Ovary (tissue), 9 donors: ENCODE measurements around the gene IL17RD. TPM values are rescaled to one million over a fixed set of nuclear protein-coding genes. Genes with fewer than 3 reads are reported as not detected.

Source experiments
- DNase-seq, 5 donors: peaks; one replicate each; pipeline ENCODE4 v3.0.0-alpha.2; 2019 to 2020
- H3K27ac ChIP-seq, 2 donors: fragments of 200-600 bp; one replicate each; pipeline versions ENCODE4 v1.5.1 to v1.8.0; 2019 to 2022
- H3K27me3 ChIP-seq: fragments of 200-600 bp; one replicate; pipeline ENCODE4 v1.8.0; 2022
- H3K36me3 ChIP-seq: fragments of 200-600 bp; sonication (generic); one replicate; pipeline ENCODE4 v1.5.1; 2019
- H3K4me1 ChIP-seq: one replicate; pipeline ENCODE4 v1.8.1; 2013; ENCODE audit warnings: mild to moderate bottlenecking, moderate library complexity; ENCODE audit not compliant: insufficient read depth
- H3K4me3 ChIP-seq: fragments of 200-600 bp; sonication (generic); one replicate; pipeline ENCODE4 v1.5.1; 2017
- H3K9me3 ChIP-seq, 2 donors: fragments of 200-600 bp in 1 of 2; sonication (generic) in 1 of 2; one replicate each; pipeline versions ENCODE4 v1.5.1 to v1.8.1; 2013 to 2019; ENCODE audit warnings: mild to moderate bottlenecking in 1 of 2, moderate library complexity in 1 of 2
- EP300 ChIP-seq: sonication (generic); formaldehyde crosslinking; IDR thresholded peaks from one replicate; pipeline ENCODE4 v1.6.1; 2017; ENCODE audit warnings: antibody characterized with exemption
- POLR2A ChIP-seq: fragments of 450-650 bp; IDR thresholded peaks from one replicate; pipeline ENCODE4 v1.6.1; 2017; ENCODE audit warnings: antibody characterized with exemption, mild to moderate bottlenecking, moderate library complexity
- WGBS, 3 donors: extraction: QIAGEN DNeasy Blood & Tissue Kit in 1 of 3; methylation state at CpG; one replicate each; pipeline versions ENCODE4 v1.1.5 to v1.1.7; 2013 to 2017; 5-methylcytosine and 5-hydroxymethylcytosine counted together
- intact Hi-C, 4 donors: fragments of 100-400 bp; cut with DNase I; formaldehyde crosslinking; loops; one replicate each; pipeline versions ENCODE4 v1.11.0 to v1.15.1; 2022 to 2023
- polyA plus RNA-seq, 2 donors: library from polyadenylated mRNA; stranded (reverse); fragments of 200-250 nt in 1 of 2; fragments of 350-450 nt in 1 of 2; fragmentation: Illumina TruSeq in 1 of 2; extraction: RNeasy Lipid Tissue Mini Kit (QIAGEN cat#74804) in 1 of 2; gene quantifications; one replicate each; pipeline ENCODE4 v1.2.3, GENCODE V29; 2013 to 2014
- total RNA-seq, 7 donors: library from RNA; depleted of rRNA in 2 of 7; stranded (reverse); fragments of >200 nt in 2 of 7; fragmentation: NEBNext Ultra II Directional in 3 of 7; extraction: Animal tissue kit (Norgen Biotek cat#: 25700) in 3 of 7; gene quantifications; one replicate each; pipeline versions ENCODE4 v1.1.0 to v1.2.4, GENCODE V29; 2016 to 2023
- TF ChIP-seq, protein P1 (sequence below), 3 donors: fragments of 450-650 bp in 2 of 3; fragments of 200-600 bp in 1 of 3; IDR thresholded peaks; one replicate each; pipeline versions ENCODE4 v1.5.1 to v1.8.0; 2016 to 2022; ENCODE audit warnings: antibody characterized with exemption in 3 of 3, mild to moderate bottlenecking in 1 of 3
- donor health status: DM: no; HTN: no; CAD: no; lungs with moderate emphysema.
- donor health status: DM: no; HTN: no; CAD: no.
- donor health status: Bipolar disorder and iron deficiency.
- donor health status: DM: yes; HTN: yes; CAD: no.
- donor health status: DM: no; HTN: no; CAD: no.
- donor health status: DM: yes; HTN: yes; CAD: no.

The IL17RD gene
- total and polyA plus RNA-seq, 9 donors, result 10.7 to 35.8 (median 21.8) TPM

DNA sequence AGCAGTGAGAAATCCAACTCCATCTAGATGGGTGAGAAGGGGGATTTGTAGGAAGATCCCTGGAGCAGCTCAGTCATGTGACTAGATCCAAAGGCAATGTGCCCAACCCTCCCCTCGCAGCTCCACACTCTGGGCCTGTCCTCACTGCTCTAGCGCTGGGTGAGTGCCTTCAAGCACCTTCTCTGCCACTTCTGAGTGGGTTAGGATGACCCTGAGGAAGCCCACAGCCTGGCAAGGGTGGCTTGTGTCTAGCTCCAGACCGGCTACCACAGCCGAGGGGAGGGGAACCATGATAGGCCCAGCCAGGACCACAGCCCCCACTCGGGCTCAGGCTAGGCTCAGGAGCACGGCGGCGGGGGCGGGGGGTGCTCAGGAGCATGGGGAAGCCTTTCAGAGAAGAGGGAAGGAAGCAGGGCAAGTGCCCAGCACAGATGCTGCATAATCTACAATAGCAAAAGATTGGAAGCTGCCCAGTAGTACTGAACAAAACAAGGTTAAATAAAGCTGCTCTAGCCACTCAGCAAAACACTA lies 103.0 kb downstream of the IL17RD start:
- Histone ChIP-seq H3K4me3 (no peak overlapping the region), H3K27me3 (no peaks in the 10 kb centered on the region), H3K9me3 (no peaks in the 10 kb centered on the region), H3K4me1 (peaks cover 4% of the 10 kb centered on the region), H3K27ac (peak overlapping the region in 1 of 2 donors; percentile 77), H3K36me3 (no peaks in the 10 kb centered on the region)
- WGBS, 3 donors, result 4 to 20% (median 13%) methylated on average over 9 of the region's 9 CpGs
- DNase-seq, result peak; percentile 31 to 63 (median 50)
- TF ChIP-seq, protein P1, sequence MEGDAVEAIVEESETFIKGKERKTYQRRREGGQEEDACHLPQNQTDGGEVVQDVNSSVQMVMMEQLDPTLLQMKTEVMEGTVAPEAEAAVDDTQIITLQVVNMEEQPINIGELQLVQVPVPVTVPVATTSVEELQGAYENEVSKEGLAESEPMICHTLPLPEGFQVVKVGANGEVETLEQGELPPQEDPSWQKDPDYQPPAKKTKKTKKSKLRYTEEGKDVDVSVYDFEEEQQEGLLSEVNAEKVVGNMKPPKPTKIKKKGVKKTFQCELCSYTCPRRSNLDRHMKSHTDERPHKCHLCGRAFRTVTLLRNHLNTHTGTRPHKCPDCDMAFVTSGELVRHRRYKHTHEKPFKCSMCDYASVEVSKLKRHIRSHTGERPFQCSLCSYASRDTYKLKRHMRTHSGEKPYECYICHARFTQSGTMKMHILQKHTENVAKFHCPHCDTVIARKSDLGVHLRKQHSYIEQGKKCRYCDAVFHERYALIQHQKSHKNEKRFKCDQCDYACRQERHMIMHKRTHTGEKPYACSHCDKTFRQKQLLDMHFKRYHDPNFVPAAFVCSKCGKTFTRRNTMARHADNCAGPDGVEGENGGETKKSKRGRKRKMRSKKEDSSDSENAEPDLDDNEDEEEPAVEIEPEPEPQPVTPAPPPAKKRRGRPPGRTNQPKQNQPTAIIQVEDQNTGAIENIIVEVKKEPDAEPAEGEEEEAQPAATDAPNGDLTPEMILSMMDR (IDR thresholded peaks at IDR 0.05), result no peak
- TF ChIP-seq EP300 (no peak), POLR2A (no peak)
- intact Hi-C loops, result no loop called here

DNA sequence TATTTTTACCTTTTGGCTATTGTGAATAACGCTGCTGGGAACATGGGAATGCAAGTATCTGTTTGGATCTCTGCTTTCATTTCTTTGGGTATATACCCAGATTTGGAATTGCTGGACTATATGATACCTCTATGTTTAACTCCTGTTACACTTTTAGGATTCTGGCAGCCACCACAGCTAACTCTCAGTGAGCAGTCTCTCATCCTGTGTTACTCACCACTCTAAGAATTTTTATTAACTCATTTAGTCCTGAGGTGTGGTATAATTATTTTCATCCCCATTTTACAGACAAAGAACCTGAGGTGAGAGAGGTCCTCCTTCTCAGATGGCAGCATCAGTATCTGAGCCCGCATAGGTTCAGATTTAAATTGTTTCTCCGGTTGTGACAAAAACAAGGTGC lies 103.6 kb downstream of the IL17RD start:
- peak overlapping the region in 1 of 2 donors; percentile 77 for H3K27ac ChIP-seq
- no peak overlapping the region for H3K4me3 ChIP-seq
- WGBS, 3 donors, result 81 to 86% (median 84%) methylated on average over 3 of the region's 3 CpGs
- DNase-seq, result no peak
- no peaks in the 10 kb centered on the region for H3K36me3 ChIP-seq
- no peaks in the 10 kb centered on the region for H3K9me3 ChIP-seq
- intact Hi-C loops, result no loop called here
- TF ChIP-seq, protein P1 (IDR thresholded peaks at IDR 0.05), result no peak
- no peak for TF ChIP-seq POLR2A
- no peak for TF ChIP-seq EP300
- H3K4me1 ChIP-seq, result peaks cover 4% of the 10 kb centered on the region
- no peaks in the 10 kb centered on the region for H3K27me3 ChIP-seq

DNA sequence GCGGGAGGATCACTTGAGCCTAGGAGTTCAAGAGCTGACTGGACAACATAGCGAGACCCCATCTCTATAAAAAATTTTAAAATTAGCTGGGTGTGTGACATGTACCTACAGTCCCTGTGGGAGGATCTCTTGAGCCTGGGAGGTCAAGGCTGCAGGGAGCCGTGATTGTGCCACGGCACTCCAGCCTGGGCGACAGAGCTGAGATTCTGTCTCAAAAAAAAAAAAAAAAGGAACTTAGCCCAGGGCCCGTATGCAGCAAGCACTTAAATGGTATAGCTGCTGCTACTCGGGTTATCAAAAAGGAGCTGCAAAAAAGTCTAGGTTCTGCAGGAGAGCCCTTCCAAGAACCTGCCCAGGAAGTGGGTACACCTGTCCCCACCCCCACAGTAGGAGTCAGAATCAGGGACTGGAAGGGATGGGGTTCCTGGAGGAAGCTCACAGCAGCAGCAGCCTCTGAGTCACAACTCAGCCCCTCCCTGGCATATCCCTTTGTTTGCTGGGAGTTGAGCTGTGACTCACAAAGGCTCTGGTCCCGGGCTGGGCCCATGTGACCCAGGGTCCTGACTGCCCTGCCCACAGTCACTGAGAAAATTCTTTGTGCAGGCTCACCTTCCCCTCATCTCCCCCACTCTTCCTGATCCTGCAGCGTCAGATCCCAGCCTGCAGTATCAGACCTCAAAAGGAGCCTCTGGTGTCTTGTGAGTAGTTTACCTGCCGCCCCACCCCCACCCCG lies 104.9 kb downstream of the IL17RD start, which contains the start of gene SPATA12:
SPATA12 (plus strand) TSS at position 576 of the 733 bp plus-strand sequence. CDS start 13,031 bp downstream, outside the sequence.
- Histone ChIP-seq H3K9me3 (no peaks in the 10 kb centered on the region), H3K27me3 (no peaks in the 10 kb centered on the region), H3K4me3 (no peak within 1 kb of the TSS), H3K27ac (peak within 1 kb of the TSS in 1 of 2 donors; percentile 77), H3K36me3 (no peaks in the 10 kb centered on the region), H3K4me1 (peaks cover 4% of the 10 kb centered on the region)
- TF ChIP-seq, protein P1 (IDR thresholded peaks at IDR 0.05), result no peak
- TF ChIP-seq POLR2A, result no peak
- TF ChIP-seq EP300, result no peak
- peak; percentile 58 to 65 (median 61) for DNase-seq
- 58 to 63% (median 62%) methylated on average over 11 of the region's 11 CpGs for WGBS, 3 donors
- intact Hi-C loops, result no loop called here

DNA sequence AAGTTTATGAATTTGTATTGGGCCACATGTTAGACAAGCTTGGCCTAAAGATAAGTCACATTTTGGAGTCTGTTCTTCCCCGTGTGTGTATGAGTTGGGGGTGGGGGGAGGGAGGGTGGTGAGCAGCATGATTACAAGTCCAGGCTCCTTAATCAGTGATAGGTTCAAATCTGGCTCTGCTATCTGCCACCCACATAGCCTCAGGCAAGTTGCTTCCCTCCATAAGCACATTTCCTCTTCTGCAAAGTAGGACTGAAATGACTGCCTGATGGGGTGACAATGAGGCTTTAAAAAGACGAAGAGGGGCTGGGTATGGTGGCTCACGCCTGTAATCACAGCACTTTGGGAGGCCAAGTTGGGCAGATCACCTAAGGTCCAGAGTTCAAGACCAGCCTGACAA lies 105.7 kb downstream of the IL17RD start:
- Histone ChIP-seq H3K4me3 (no peak overlapping the region), H3K27me3 (no peaks in the 10 kb centered on the region), H3K9me3 (no peaks in the 10 kb centered on the region), H3K36me3 (no peaks in the 10 kb centered on the region), H3K4me1 (peaks cover 4% of the 10 kb centered on the region), H3K27ac (no peak overlapping the region)
- TF ChIP-seq, protein P1 (IDR thresholded peaks at IDR 0.05), result no peak
- TF ChIP-seq EP300 (no peak), POLR2A (no peak)
- DNase-seq, result no peak
- intact Hi-C loops, result no loop called here
- WGBS, 3 donors, result 66 to 77% (median 74%) methylated on average over 3 of the region's 3 CpGs
